GM15510 (cell line): ENCODE results near the gene ZNF771.
A peak's percentile ranks its signal among the peaks of the same experiment; 100 is the strongest.

Experiments used
- POLR2A ChIP-seq: IDR thresholded peaks from 3 replicates; pipeline ENCODE4 v1.6.1; 2011; ENCODE audit warnings: borderline replicate concordance; ENCODE audit not compliant: insufficient read length; ENCODE audit errors: extremely low read depth

Gene ZNF771

GRCh38 chr16:30429418-30429677 is 21.9 kb downstream of the ZNF771 start:
- no peak for TF ChIP-seq POLR2A

GRCh38 chr16:30429678-30430427 is 22.4 kb downstream of the ZNF771 start, which contains the start of gene DCTPP1:
Gene DCTPP1 (minus strand): TSS chr16:30430030. CDS start chr16:30429980, 50 bp downstream.
- peak; percentile 53 for TF ChIP-seq POLR2A

- TF ChIP-seq POLR2A, result no peak
These were observed 23.1 kb downstream of the ZNF771 start for GRCh38 chr16:30430428-30430970.

GRCh38 chr16:30434852-30435251 is 27.4 kb downstream of the ZNF771 start:
- TF ChIP-seq POLR2A, result no peak

GRCh38 chr16:30437511-30438046 is 30.2 kb downstream of the ZNF771 start:
- TF ChIP-seq POLR2A, result no peak

GRCh38 chr16:30438835-30439234 is 31.4 kb downstream of the ZNF771 start:
- no peak for TF ChIP-seq POLR2A

- no peak for TF ChIP-seq POLR2A
These were observed 32.4 kb downstream of the ZNF771 start for GRCh38 chr16:30439720-30440348.

GRCh38 chr16:30443631-30444030 is 36.2 kb downstream of the ZNF771 start:
- TF ChIP-seq POLR2A, result no peak

GRCh38 chr16:30444231-30445148 is 37.1 kb downstream of the ZNF771 start:
- TF ChIP-seq POLR2A, result no peak

GRCh38 chr16:30445149-30445407 is 37.7 kb downstream of the ZNF771 start:
- TF ChIP-seq POLR2A, result no peak

- peak; percentile 97 for TF ChIP-seq POLR2A
These were observed 38.2 kb downstream of the ZNF771 start, which contains the start of gene SEPHS2 for GRCh38 chr16:30445408-30446202. Gene SEPHS2 (minus strand): TSS chr16:30445874. CDS start chr16:30445727, 147 bp downstream.

GRCh38 chr16:30446203-30446595 is 38.8 kb downstream of the ZNF771 start:
- TF ChIP-seq POLR2A, result no peak

- no peak for TF ChIP-seq POLR2A
These were observed 40.3 kb downstream of the ZNF771 start for GRCh38 chr16:30447512-30448226.

GRCh38 chr16:30449116-30449435 is 41.7 kb downstream of the ZNF771 start:
- no peak for TF ChIP-seq POLR2A
